HepG2 (cell line): Measurements from ENCODE around the gene C1orf198.

Source experiments
- CTCF ChIP-seq: sonication (generic); formaldehyde crosslinking; IDR thresholded peaks from 2 replicates; pipeline ENCODE4 v1.5.0; 2020; ENCODE audit warnings: mild to moderate bottlenecking, missing genetic modification reagents, moderate library complexity
- EP300 ChIP-seq, 3 experiments: sonication (generic) in 1 of 3; formaldehyde crosslinking in 1 of 3; IDR thresholded peaks; 2 replicates each; pipeline versions ENCODE4 v1.5.1 to v1.6.1; 2011 to 2020; ENCODE audit warnings: low read depth in 2 of 3, low read length in 2 of 3, borderline replicate concordance in 1 of 3, improper control_type of control experiment in 1 of 3, mild to moderate bottlenecking in 1 of 3, missing genetic modification reagents in 1 of 3, moderate library complexity in 1 of 3

- TF ChIP-seq CTCF, result no peak
- TF ChIP-seq EP300 (IDR thresholded peaks at IDR 0.05; ENCODE audit: low read depth in 2 of 2, low read length in 2 of 2), result no peak
- no peak for TF ChIP-seq EP300 (CRISPR knock-in tag; IDR thresholded peaks at IDR 0.05; ENCODE audit: borderline replicate concordance)
Measured at GRCh38 chr1:230910755-230911117, 42.4 kb upstream of the C1orf198 start.
